ENCODE results near the gene MARCHF3. TPM values are rescaled to one million over a fixed set of nuclear protein-coding genes. Genes with fewer than 3 reads are reported as not detected.
"Not testable (repeated sequence)": the region's sequence is repeated elsewhere in the genome, so short reads cannot be mapped to it uniquely, and the experiment has no call there.

MARCHF3 gene
- total RNA-seq, 1 experiment from 2014 or later = 15.9 TPM

DNA sequence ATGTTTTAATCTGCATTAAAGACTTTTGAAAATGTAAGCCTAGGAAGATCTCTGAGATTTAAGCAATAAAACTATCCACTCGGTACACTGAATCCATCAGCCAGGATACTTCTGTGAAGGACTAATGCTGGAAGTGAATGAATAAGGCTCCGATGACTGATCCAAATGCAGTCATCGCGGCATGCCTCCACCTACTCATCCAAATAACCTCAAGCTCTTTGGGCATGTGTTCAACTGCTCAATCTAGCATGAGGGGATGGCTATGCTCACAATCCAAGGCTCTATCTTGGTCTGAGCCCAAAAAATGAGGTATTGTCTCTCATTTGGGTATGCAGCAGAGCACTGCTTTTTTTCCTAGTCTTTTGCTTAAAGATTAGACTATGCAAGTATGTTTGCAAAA, 19.2 kb downstream of the MARCHF3 start:
- no peak overlapping the region for H3K4me3 ChIP-seq (ENCODE audit: insufficient read depth, low read depth, low read length)
- no peaks in the 10 kb centered on the region for H3K27me3 ChIP-seq (ENCODE audit: control insufficient read depth, insufficient read depth, low read length)
- no peaks in the 10 kb centered on the region for H3K36me3 ChIP-seq (replicated peaks; ENCODE audit: control insufficient read depth, insufficient read depth, low read length)
- no peak for DNase-seq

DNA sequence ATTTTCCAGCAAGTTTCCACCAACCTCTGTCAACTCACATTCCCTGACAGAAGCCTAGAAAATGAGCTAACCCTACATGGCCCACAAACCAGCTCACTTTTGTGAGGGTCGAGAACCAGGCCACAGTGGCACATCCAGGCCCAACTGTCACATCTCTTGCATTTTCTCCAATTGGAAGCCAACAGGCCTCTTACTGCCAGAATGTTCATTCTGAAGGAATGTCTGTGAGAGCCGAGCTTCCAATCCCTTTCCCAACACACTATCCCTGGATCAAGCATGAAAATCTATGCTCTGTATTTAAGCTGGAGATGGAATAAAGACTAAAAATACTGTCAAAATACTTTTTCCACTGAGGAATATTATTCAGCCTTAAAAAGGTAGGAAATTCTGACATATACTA, 20.0 kb downstream of the MARCHF3 start:
- DNase-seq = no peak
- H3K4me3 ChIP-seq (ENCODE audit: insufficient read depth, low read depth, low read length) = no peak overlapping the region
- H3K27me3 ChIP-seq (ENCODE audit: control insufficient read depth, insufficient read depth, low read length) = no peaks in the 10 kb centered on the region
- no peaks in the 10 kb centered on the region for H3K36me3 ChIP-seq (replicated peaks; ENCODE audit: control insufficient read depth, insufficient read depth, low read length)

DNA sequence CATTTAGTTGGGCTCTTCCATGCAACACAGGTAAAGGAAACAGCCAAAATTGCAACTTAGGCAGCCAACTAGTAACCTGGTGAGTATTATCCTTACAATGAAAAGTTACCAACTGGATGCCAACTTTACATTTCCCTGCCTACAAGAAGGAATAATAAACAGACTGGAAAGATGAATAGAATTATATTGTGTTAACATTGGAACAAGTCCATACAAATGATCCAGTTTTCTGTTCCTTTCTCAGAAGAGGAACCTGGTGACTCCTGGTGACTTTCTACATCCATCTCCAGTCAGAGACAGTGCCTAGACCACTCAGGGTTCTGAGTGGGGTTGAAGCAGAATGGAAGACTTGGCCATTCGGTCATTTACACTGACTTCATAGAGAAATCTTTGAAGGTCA, 20.6 kb downstream of the MARCHF3 start:
- no peak for DNase-seq
- Histone ChIP-seq H3K36me3 (replicated peaks; ENCODE audit: control insufficient read depth, insufficient read depth, low read length) (no peaks in the 10 kb centered on the region), H3K4me3 (ENCODE audit: insufficient read depth, low read depth, low read length) (no peak overlapping the region), H3K27me3 (ENCODE audit: control insufficient read depth, insufficient read depth, low read length) (no peaks in the 10 kb centered on the region)

DNA sequence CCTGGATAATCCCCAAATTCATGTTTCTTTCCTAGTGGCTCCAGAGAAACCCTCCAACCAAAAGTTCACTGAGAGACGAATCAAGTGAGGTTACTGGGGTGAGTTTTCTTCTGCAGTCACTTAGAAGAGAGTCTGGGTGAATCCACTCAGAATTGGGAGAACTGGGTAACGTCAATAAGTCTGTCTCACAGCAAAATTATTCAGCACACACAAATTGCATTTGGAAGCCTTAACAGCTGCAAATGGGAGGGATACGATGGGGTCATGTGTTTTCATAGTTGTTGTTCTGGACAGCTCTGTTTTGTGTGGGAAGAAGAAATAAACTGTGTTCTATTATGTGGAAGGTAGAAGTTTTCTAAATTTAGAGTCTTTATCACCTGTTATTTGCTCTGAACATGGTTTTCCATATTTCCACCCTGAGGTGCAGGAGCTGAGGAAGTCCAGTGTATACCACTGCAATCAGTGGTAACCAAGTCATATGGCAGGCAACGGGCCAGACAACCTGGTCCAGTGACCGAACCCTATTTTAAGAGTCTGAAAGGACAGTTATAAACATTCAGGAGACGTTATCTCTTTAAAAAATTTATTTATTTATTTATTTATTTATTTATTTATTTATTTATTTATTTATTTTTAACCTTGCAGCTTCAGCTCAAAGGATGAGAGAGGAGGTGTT, 21.9 kb downstream of the MARCHF3 start:
- Histone ChIP-seq H3K27me3 (ENCODE audit: control insufficient read depth, insufficient read depth, low read length) (no peaks in the 10 kb centered on the region), H3K4me3 (ENCODE audit: insufficient read depth, low read depth, low read length) (no peak overlapping the region), H3K36me3 (replicated peaks; ENCODE audit: control insufficient read depth, insufficient read depth, low read length) (no peaks in the 10 kb centered on the region)
- no peak for DNase-seq

DNA sequence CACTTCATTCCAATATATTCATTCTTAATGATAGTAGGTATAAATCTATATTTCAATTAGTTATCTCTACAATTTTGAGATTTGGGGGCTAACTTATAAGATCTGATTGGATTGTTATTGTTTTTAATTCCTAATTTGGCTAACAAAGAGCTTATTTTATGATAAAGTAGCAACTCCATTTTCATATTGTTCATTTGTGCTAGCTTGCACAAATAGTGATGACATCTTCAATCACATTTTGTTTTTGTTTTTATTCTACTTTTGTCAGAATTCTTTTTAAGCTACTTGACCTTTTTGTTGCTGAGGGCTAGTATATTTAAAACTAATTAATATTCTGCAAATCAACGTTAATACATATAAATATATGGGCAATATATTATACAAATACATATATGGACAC, 22.8 kb downstream of the MARCHF3 start:
- Histone ChIP-seq H3K4me3 (ENCODE audit: insufficient read depth, low read depth, low read length) (no peak overlapping the region), H3K36me3 (replicated peaks; ENCODE audit: control insufficient read depth, insufficient read depth, low read length) (no peaks in the 10 kb centered on the region), H3K27me3 (ENCODE audit: control insufficient read depth, insufficient read depth, low read length) (no peaks in the 10 kb centered on the region)
- DNase-seq = no peak

DNA sequence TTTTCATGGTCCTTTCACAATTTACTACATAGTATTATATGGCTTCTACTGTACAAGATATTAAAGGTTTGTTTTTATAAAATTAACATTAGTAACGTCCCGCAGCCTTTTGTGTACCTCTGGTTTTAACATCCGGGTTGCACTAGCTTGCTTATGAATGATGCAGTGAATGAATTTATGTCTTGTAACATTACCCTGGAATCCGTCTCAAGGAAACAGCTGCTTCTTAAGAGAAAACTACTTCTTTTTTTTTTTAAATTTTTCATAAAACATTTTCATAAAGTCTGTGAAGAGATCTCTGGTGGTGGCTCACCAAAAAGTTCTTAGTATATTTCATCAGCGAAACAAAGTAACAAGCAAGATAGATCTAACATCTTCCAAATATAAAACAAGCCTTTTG, 23.6 kb downstream of the MARCHF3 start:
- Histone ChIP-seq H3K36me3 (replicated peaks; ENCODE audit: control insufficient read depth, insufficient read depth, low read length) (no peaks in the 10 kb centered on the region), H3K4me3 (ENCODE audit: insufficient read depth, low read depth, low read length) (no peak overlapping the region), H3K27me3 (ENCODE audit: control insufficient read depth, insufficient read depth, low read length) (no peaks in the 10 kb centered on the region)
- DNase-seq = no peak

DNA sequence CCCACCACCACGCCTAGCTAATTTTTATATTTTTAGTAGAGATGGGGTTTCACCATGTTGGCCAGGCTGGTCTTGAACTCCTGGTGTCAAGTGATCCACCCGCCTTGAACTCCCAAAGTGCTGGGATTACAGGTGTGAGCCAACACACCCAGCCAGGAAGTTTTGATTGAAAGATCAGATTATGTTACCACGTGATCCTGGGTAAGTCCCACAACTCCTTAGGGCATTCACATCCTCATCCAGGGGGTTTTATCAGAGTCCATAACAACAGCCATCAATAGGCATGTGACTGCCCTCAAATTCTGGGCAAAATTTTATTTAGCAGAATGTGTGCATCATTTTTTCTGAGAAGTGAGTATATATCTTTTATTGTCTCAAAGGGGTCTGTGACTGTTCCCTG, 25.1 kb downstream of the MARCHF3 start:
- DNase-seq; H3K36me3 ChIP-seq (replicated peaks; ENCODE audit: control insufficient read depth, insufficient read depth, low read length); H3K27me3 ChIP-seq (ENCODE audit: control insufficient read depth, insufficient read depth, low read length); H3K4me3 ChIP-seq (ENCODE audit: insufficient read depth, low read depth, low read length): not testable (repeated sequence)

DNA sequence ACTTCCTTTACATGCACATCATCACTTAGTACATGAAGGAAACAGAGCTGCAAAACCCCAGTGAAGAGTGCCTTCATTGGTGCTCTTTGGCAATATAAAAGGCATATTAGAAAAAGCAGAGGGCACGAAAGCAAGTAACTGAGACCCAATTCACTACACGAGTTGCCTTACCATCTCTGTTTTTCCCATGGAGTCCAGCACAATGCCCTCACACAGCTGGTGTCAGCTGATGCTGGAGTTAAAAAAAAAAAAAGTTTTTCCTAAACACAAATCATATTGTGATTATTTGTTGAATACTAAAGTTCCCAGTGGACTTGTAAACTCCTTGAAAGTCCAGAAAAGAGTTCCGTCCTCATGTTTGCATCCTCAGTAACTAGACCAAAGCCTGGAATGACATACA, 25.6 kb downstream of the MARCHF3 start:
- DNase-seq = no peak
- Histone ChIP-seq H3K27me3 (ENCODE audit: control insufficient read depth, insufficient read depth, low read length) (no peaks in the 10 kb centered on the region), H3K36me3 (replicated peaks; ENCODE audit: control insufficient read depth, insufficient read depth, low read length) (no peaks in the 10 kb centered on the region), H3K4me3 (ENCODE audit: insufficient read depth, low read depth, low read length) (no peak overlapping the region)

DNA sequence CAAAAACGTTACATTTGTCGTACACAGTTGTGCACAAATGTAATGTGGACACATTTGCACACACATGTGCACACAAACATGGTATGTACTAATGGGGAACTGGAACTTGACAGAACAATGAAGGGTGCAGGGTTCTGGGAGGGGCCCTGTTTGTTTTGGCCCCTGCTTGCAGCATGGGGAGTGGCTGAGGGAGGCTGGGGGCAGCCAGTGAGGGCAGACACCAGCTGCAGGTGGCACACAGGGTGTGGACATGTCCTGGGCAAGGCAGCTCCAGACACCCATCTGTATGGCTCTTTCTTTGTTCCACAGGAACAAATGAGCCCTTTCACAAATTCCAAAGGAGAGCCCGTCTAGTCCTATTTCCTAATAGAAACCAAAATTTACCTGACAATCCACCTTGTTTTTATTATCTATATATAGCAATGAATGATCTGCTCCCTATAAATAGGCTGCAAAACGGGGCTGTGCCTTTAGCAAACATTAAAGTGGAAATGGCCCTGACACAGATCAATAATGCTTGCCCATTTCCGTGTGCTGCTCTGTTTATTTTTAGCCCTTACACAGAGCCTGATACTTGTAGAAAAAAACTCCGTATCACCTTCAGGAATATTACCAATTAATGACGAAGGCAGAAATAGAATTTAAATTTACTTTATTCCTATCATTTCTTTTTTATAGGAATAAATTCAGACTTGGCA, 26.4 kb downstream of the MARCHF3 start:
- Histone ChIP-seq H3K36me3 (replicated peaks; ENCODE audit: control insufficient read depth, insufficient read depth, low read length) (no peaks in the 10 kb centered on the region), H3K27me3 (ENCODE audit: control insufficient read depth, insufficient read depth, low read length) (no peaks in the 10 kb centered on the region), H3K4me3 (ENCODE audit: insufficient read depth, low read depth, low read length) (no peak overlapping the region)
- no peak for DNase-seq

DNA sequence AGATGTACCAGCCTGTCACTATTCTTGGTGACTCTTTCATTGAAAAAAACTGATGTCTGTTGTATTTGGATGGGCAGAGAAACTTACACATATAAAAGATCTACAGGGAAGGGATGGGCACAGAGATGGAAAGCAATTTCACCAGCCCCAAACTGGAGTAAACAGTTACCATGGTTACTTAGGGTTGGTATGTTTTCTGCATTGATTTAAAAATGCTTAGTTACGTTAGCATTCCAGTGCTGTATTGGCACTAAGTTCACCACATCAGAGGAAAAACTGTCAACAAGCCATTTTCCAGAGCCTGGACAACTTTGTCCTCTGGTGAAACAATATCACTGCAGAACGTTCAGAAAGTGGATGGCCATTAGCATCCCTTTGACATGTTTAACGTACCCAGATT, 28.0 kb downstream of the MARCHF3 start:
- DNase-seq = no peak
- H3K27me3 ChIP-seq (ENCODE audit: control insufficient read depth, insufficient read depth, low read length) = no peaks in the 10 kb centered on the region
- no peaks in the 10 kb centered on the region for H3K36me3 ChIP-seq (replicated peaks; ENCODE audit: control insufficient read depth, insufficient read depth, low read length)
- no peak overlapping the region for H3K4me3 ChIP-seq (ENCODE audit: insufficient read depth, low read depth, low read length)

DNA sequence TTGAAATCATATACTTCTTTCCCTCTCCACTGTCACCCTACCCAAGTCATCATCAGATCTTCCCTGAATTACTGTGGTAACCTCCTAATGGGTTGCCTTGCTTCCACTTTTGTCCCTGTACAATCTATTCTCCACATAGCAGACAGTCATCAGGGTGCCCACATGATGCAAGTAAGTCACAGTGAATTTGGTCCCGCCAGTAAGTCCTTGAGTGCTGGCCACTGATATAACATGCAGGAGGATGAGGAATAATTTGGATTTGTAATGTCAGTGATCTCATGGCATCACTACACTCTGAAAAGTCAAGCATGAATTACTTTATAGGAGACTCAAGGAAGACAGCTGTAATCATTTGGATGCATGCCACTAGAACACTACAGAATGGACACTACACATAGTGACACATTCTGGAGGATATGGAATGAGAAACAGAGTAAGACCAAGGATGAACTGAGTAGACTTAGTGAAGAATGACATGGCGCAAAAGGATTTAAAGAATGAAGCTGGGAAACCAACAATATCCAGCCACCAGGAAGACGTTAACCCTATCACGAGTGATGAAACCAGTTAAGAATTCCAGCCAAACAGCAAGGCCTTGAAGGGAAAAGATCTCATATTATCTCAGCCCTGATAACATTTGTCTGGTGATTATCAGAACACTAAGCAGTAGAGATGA, 28.6 kb downstream of the MARCHF3 start:
- Histone ChIP-seq H3K27me3 (ENCODE audit: control insufficient read depth, insufficient read depth, low read length) (no peaks in the 10 kb centered on the region), H3K4me3 (ENCODE audit: insufficient read depth, low read depth, low read length) (no peak overlapping the region), H3K36me3 (replicated peaks; ENCODE audit: control insufficient read depth, insufficient read depth, low read length) (no peaks in the 10 kb centered on the region)
- no peak for DNase-seq

DNA sequence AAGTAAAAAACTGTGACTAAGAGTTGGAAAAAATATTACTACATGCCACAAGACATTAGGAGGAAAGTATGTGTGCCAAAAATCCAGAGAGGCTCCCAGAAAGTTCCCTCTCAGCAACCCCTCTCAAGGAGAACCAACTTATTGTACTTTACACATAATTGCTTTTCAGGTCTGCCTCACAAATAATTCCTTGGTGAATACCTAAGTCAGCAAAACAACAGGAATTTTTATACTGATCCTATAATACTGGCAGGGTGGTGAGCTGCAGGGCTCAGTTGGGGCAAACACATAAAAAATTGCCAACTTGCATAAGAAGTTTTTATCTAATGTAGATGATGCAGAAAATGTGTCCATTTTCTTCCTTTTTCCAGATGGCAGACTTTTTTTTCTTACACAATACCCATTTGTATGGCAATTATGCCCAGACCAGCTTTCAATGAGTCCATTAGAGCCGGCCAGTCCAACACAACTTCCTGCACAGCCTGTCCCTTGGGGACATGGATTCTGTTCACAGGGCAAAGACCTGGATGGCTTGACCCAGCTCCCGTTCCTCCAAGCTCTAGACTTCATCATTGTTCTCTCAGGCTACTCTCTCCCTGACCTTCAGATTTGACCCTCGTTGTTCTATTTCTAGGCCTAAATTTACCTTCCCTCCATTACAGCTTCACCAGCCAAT, 31.3 kb downstream of the MARCHF3 start:
- H3K27me3 ChIP-seq (ENCODE audit: control insufficient read depth, insufficient read depth, low read length) = no peaks in the 10 kb centered on the region
- H3K36me3 ChIP-seq (replicated peaks; ENCODE audit: control insufficient read depth, insufficient read depth, low read length) = no peaks in the 10 kb centered on the region
- DNase-seq = no peak
- no peak overlapping the region for H3K4me3 ChIP-seq (ENCODE audit: insufficient read depth, low read depth, low read length)

DNA sequence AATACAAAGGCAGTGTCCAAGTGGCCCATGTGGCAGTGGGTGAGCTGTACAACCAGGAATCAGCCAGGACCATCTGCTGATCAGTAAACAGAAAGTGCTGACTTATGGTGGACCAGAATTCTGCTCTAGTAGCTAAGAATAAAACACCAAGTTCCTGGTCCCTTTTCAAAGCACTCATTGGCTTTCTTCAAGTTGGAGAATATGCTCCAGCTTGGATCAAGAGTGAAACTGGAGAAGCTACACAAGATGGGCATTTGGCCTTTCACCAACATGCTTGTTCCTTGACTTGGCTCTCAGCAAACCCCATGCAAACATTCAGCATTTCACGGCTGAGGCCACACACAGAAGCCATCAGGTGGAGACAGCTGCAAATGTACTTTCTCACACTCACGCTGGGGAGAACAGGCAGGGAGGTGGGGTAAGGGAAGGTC, 32.1 kb downstream of the MARCHF3 start:
- H3K27me3 ChIP-seq (ENCODE audit: control insufficient read depth, insufficient read depth, low read length) = no peaks in the 10 kb centered on the region
- DNase-seq = no peak
- H3K36me3 ChIP-seq (replicated peaks; ENCODE audit: control insufficient read depth, insufficient read depth, low read length) = no peaks in the 10 kb centered on the region
- no peak overlapping the region for H3K4me3 ChIP-seq (ENCODE audit: insufficient read depth, low read depth, low read length)

DNA sequence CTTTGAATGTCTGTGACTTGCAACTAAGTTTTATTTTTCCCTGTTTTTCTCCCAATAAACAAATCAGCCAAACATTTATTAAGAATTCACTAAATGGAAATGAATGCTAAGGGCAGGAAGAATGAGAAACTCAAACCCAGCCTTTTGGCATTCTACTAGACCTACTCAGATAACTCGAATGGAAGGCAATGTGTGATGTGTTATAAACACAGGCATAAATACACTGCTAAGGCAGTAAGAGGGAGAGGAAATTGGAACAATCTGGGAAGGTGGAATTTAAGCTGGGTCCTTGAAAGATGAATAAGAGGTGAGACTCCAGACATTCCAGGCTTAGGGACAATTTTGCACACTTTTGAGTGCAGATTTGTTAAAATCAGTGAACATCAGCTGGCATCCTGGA, 34.7 kb downstream of the MARCHF3 start:
- Histone ChIP-seq H3K27me3 (ENCODE audit: control insufficient read depth, insufficient read depth, low read length) (no peaks in the 10 kb centered on the region), H3K4me3 (ENCODE audit: insufficient read depth, low read depth, low read length) (no peak overlapping the region), H3K36me3 (replicated peaks; ENCODE audit: control insufficient read depth, insufficient read depth, low read length) (no peaks in the 10 kb centered on the region)
- no peak for DNase-seq

DNA sequence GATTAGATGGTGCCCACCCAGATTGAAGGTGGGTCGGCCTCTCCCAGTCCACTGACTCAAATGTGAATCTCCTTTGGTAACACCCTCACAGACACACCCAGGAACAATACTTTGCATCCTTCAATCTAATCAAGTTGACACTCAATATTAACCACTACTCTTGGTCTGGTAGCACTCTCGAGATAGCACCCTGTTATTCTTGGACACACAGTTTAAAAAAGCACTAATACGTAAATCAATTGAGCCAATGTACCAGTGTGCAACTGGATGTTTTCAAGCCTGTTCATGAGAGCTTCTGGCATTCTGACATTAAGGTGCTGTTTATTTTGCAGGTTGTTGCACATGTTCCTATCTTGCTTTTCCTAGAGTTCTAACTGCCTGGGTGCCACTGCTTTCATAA, 35.3 kb downstream of the MARCHF3 start:
- Histone ChIP-seq H3K4me3 (ENCODE audit: insufficient read depth, low read depth, low read length) (no peak overlapping the region), H3K36me3 (replicated peaks; ENCODE audit: control insufficient read depth, insufficient read depth, low read length) (no peaks in the 10 kb centered on the region), H3K27me3 (ENCODE audit: control insufficient read depth, insufficient read depth, low read length) (no peaks in the 10 kb centered on the region)
- DNase-seq = no peak
